Testis (tissue), 2 donors: Measurements from ENCODE around the gene EGFR.

Experiments
- CTCF ChIP-seq, 3 experiments: fragments of 450-650 bp in 2 of 3; fragments of 200-600 bp in 1 of 3; sonication (generic) in 1 of 3; IDR thresholded peaks; one replicate each; pipeline ENCODE4 v1.5.1; 2016 to 2019; ENCODE audit warnings: antibody characterized with exemption in 3 of 3, mild to moderate bottlenecking in 2 of 3, moderate library complexity in 1 of 3
- POLR2A ChIP-seq: fragments of 450-650 bp; IDR thresholded peaks from one replicate; pipeline ENCODE4 v1.6.1; 2017; ENCODE audit warnings: antibody characterized with exemption, mild to moderate bottlenecking, moderate library complexity

DNA sequence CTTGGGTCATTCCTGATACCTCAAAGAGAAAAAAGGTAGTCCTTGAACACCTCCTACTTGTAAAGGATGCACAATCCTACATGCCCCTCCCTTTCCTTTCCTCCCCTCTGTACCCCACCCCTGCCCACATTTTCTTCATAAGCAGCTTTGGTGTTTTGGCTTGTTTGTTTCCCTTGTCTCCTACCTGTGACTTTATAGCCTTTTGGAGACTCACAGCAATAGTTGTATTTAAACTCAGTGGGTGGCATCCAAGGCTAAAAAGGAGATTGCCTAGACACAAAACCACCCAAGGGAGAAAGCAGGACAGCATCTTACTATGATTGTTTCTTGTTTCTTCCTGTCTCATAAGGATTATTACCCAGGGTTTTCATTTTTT, 63.4 kb downstream of the EGFR start:
- TF ChIP-seq CTCF (IDR thresholded peaks at IDR 0.05) (no peak), POLR2A (no peak)
